ENCODE results near the gene ZNF221. TPM values are rescaled to one million over a fixed set of nuclear protein-coding genes. Genes with fewer than 3 reads are reported as not detected.

Gene ZNF221
- total and polyA plus RNA-seq, 9 of the 15 experiments (the other 6 are each of a cell fraction or from before 2014, with no cell fraction given) = 0.32 to 1.4 (median 0.45) TPM

- H3K4me1 ChIP-seq (replicated peaks in 1 of 2; ENCODE audit: control insufficient read depth in 2 of 2, insufficient read depth in 2 of 2, low read length in 2 of 2) = peaks cover 0 to 3% of the 10 kb centered on the region in 2 experiments; a peak in 2 of 5 replicates
- H3K9me1 ChIP-seq (ENCODE audit: control insufficient read depth, insufficient read depth, low read length) = no peaks in the 10 kb centered on the region
- FAIRE-seq (peak; percentile 85), DNase-seq (ENCODE audit: extremely low read depth in 1 of 4, low spot score in 3 of 4) (peak; percentile 90 to 94 (median 90)), ATAC-seq (peak; percentile 98)
- H3K27me3 ChIP-seq (ENCODE audit: control insufficient read depth in 2 of 2, insufficient read depth in 2 of 2, low read length in 2 of 2) = no peaks in the 10 kb centered on the region
- H2AFZ ChIP-seq (ENCODE audit: low read depth, low read length) = peak within 1 kb of the TSS; percentile 100
- POLR2A ChIA-PET = interaction anchor here (0.6 to 2.9 kb wide), 13 partner anchors 11 to 565 kb away, joined by 3 to 16 read pairs (median 4); partner anchors contain the start of genes ZNF180, ZNF221 and ZNF222
- peaks cover 17% of the 10 kb centered on the region; the same call in 2 of the 3 replicates for H3K36me3 ChIP-seq (ENCODE audit: control insufficient read depth, insufficient read depth, low read length)
- peak within 1 kb of the TSS; percentile 79 for H3K4me3 ChIP-seq
- H4K20me1 ChIP-seq (replicated peaks; ENCODE audit: control insufficient read depth, insufficient read depth, low read length) = no peaks in the 10 kb centered on the region
- H3K79me2 ChIP-seq (ENCODE audit: control insufficient read depth, insufficient read depth, low read length) = peaks cover 8% of the 10 kb centered on the region; the same call in 1 of the 3 replicates
- H3K9ac ChIP-seq (ENCODE audit: insufficient read depth in 1 of 2, low read depth in 2 of 2, low read length in 2 of 2) = peak within 1 kb of the TSS; percentile 81 to 98
- peaks cover 4% of the 10 kb centered on the region; the same call in 1 of the 2 replicates for H3K9me3 ChIP-seq (replicated peaks; ENCODE audit: control insufficient read depth, insufficient read depth, low read depth, low read length)
- no TSS peak for BruUV-seq (replicated peaks)
- peak within 1 kb of the TSS; percentile 90 for H3K4me2 ChIP-seq (ENCODE audit: insufficient read depth, low read length)
- intact Hi-C loops (cut with micrococcal nuclease) = loop anchor here (2.0 kb wide), 1 partner anchor 16 kb away; the partner anchor contains the start of gene ZNF221
- in situ Hi-C loops (cut with MboI) = no loop called here
- 1% methylated on average over 35 of the region's 42 CpGs for WGBS (ENCODE audit: insufficient coverage, low coverage, missing lambda C conversion rate)
- peak within 1 kb of the TSS; percentile 82 for H3K27ac ChIP-seq (ENCODE audit: extremely low read depth, low read depth, low read length)
- CTCF ChIA-PET (ENCODE audit: low intra/inter-chr PET ratio) = no interaction called here
- peak; percentile 52 for TF ChIP-seq TAF1 (IDR thresholded peaks at IDR 0.05; ENCODE audit: control insufficient read depth, extremely low read depth, insufficient read depth, low read length, severe bottlenecking)
- TF ChIP-seq ZNF143 (CRISPR knock-in tag; IDR thresholded peaks at IDR 0.05) = peak; percentile 93
- peak; percentile 60 for TF ChIP-seq ATF7 (IDR thresholded peaks at IDR 0.05)
- no peak for TF ChIP-seq THRAP3 (IDR thresholded peaks at IDR 0.05; ENCODE audit: borderline replicate concordance)
- no peak for TF ChIP-seq ZNF707 (CRISPR knock-in tag; conservative IDR thresholded peaks at IDR 0.05)
- TF ChIP-seq NCOA1 (IDR thresholded peaks at IDR 0.05; ENCODE audit: low read depth) = peak; percentile 23; the same call in 1 of the 2 replicates
- TF ChIP-seq RBM34 (IDR thresholded peaks at IDR 0.05; ENCODE audit: borderline replicate concordance, insufficient read depth, low read length) = no peak
- TF ChIP-seq ZNF584 (CRISPR knock-in tag; IDR thresholded peaks at IDR 0.05; ENCODE audit: low read depth) = no peak
- TF ChIP-seq BRCA1 (IDR thresholded peaks at IDR 0.05) = no peak
- TF ChIP-seq BRCA1 (CRISPR knock-in tag; IDR thresholded peaks at IDR 0.05) = no peak
- no peak for TF ChIP-seq TRIM25 (IDR thresholded peaks at IDR 0.05; ENCODE audit: borderline replicate concordance)
- no peak for TF ChIP-seq DNMT1 (IDR thresholded peaks at IDR 0.05)
- TF ChIP-seq CBX8 (IDR thresholded peaks at IDR 0.05; ENCODE audit: borderline replicate concordance, extremely low read depth, low read depth, low read length, poor library complexity, severe bottlenecking) = no peak
- TF ChIP-seq MCM3 (IDR thresholded peaks at IDR 0.05) = no peak
- peak; percentile 87 for TF ChIP-seq TFAP4 (CRISPR knock-in tag; IDR thresholded peaks at IDR 0.05; ENCODE audit: borderline replicate concordance)
- TF ChIP-seq MCM7 (IDR thresholded peaks at IDR 0.05) = no peak
- TF ChIP-seq MYNN (IDR thresholded peaks at IDR 0.05) = no peak
- no peak for TF ChIP-seq MYNN (CRISPR knock-in tag; IDR thresholded peaks at IDR 0.05)
- no peak for TF ChIP-seq FOXO4 (CRISPR knock-in tag; IDR thresholded peaks at IDR 0.05)
- TF ChIP-seq ZNF436 (CRISPR knock-in tag; IDR thresholded peaks at IDR 0.05) = no peak
Observed at GRCh38 chr19:43934985-43935708, 15.9 kb upstream of the ZNF221 start, which contains the start of gene ZNF45. Gene ZNF45, minus strand, starts transcription at chr19:43935282. Its CDS starts 13,097 bp downstream, at chr19:43922185.
